GM23248 (cell line): ENCODE measurements around the gene DPT. TPM values are rescaled to one million over a fixed set of nuclear protein-coding genes. Genes with fewer than 3 reads are reported as not detected.

Experiments
- DNase-seq: peaks from one replicate; pipeline ENCODE4 v3.0.0-alpha.2; 2015
- H2AFZ ChIP-seq: fragments of 200-600 bp; sonication (generic); 2 replicates; pipeline ENCODE4 v1.6.1; 2016; ENCODE audit warnings: antibody characterized with exemption
- H3F3A ChIP-seq: fragments of 200-600 bp; sonication (generic); 2 replicates; pipeline ENCODE4 v1.6.1; 2016; ENCODE audit warnings: mild to moderate bottlenecking, antibody characterized with exemption, mixed run types; ENCODE audit not compliant: insufficient read depth
- H3K27ac ChIP-seq: fragments of 200-600 bp; sonication (generic); 2 replicates; pipeline ENCODE4 v1.5.1; 2016; ENCODE audit warnings: mild to moderate bottlenecking
- H3K27me3 ChIP-seq: fragments of 200-600 bp; sonication (generic); replicated peaks from 2 replicates; pipeline ENCODE4 v1.6.1; 2016; ENCODE audit warnings: mild to moderate bottlenecking; ENCODE audit not compliant: insufficient read depth
- H3K36me3 ChIP-seq: fragments of 200-600 bp; sonication (generic); 2 replicates; pipeline ENCODE4 v1.6.1; 2016; ENCODE audit warnings: low read depth, mild to moderate bottlenecking
- H3K4me1 ChIP-seq: fragments of 200-600 bp; sonication (generic); 2 replicates; pipeline ENCODE4 v1.6.1; 2016; ENCODE audit warnings: mild to moderate bottlenecking; ENCODE audit not compliant: insufficient read depth
- H3K4me2 ChIP-seq: fragments of 200-600 bp; sonication (generic); one replicate; pipeline ENCODE4 v1.6.1; 2016; ENCODE audit warnings: mild to moderate bottlenecking; ENCODE audit not compliant: unreplicated experiment
- H3K4me3 ChIP-seq: fragments of 200-600 bp; sonication (generic); 2 replicates; pipeline ENCODE4 v1.5.1; 2016; ENCODE audit warnings: mild to moderate bottlenecking
- H3K79me2 ChIP-seq: fragments of 200-600 bp; sonication (generic); 2 replicates; pipeline ENCODE4 v1.6.1; 2016; ENCODE audit warnings: mild to moderate bottlenecking; ENCODE audit not compliant: insufficient read depth
- H3K9ac ChIP-seq: fragments of 200-600 bp; sonication (generic); 2 replicates; pipeline ENCODE4 v1.6.1; 2016; ENCODE audit warnings: mild to moderate bottlenecking
- H3K9me2 ChIP-seq: fragments of 200-600 bp; sonication (generic); 2 replicates; pipeline ENCODE4 v1.6.1; 2016; ENCODE audit warnings: mixed run types, mild to moderate bottlenecking, moderate library complexity; ENCODE audit not compliant: insufficient read depth
- H3K9me3 ChIP-seq: fragments of 200-600 bp; sonication (generic); one replicate; pipeline ENCODE4 v1.6.1; 2017; ENCODE audit warnings: low read depth
- H4K20me1 ChIP-seq: fragments of 200-600 bp; sonication (generic); 2 replicates; pipeline ENCODE4 v1.6.0; 2016; ENCODE audit not compliant: insufficient read depth
- EZH2 ChIP-seq: fragments of 200-600 bp; sonication (generic); IDR thresholded peaks from 2 replicates; pipeline ENCODE4 v1.6.1; 2018; ENCODE audit warnings: antibody characterized with exemption, mild to moderate bottlenecking; ENCODE audit not compliant: insufficient read depth, poor library complexity, severe bottlenecking
- EZH2phosphoT487 ChIP-seq: fragments of 200-600 bp; sonication (generic); IDR thresholded peaks from 2 replicates; pipeline ENCODE4 v1.6.1; 2018; ENCODE audit warnings: antibody characterized with exemption, moderate library complexity, mild to moderate bottlenecking, low read depth; ENCODE audit not compliant: insufficient read depth
- WGBS, 2 experiments: methylation state at CpG; one replicate each; pipeline ENCODE4 v1.1.6; 2015 to 2017; ENCODE audit warnings: low lambda C conversion rate in 2 of 2, low coverage in 1 of 2; ENCODE audit errors: missing lambda C conversion rate in 2 of 2; 5-methylcytosine and 5-hydroxymethylcytosine counted together
- in situ Hi-C: fragments of 300-500 bp; cut with MboI; formaldehyde crosslinking; loops from 2 replicates; pipeline ENCODE4 v1.15.0; 2020
- polyA plus RNA-seq: library from polyadenylated mRNA; unstranded; fragments of >200 nt; fragmentation: Nextera tagmentation; extraction: Ambion mirVana; gene quantifications from 2 replicates; pipeline ENCODE4 v1.2.1, GENCODE V29; 2016
- total RNA-seq: library from RNA; depleted of rRNA; stranded (reverse); fragments of >200 nt; shearing (Covaris generic); gene quantifications from 2 replicates; pipeline ENCODE4 v1.2.3, GENCODE V29; 2014

Gene DPT
- total and polyA plus RNA-seq, 2 experiments from 2014 or later: 14.9 to 20.0 TPM

GRCh38 chr1:168755800-168756418 is 26.9 kb upstream of the DPT start:
- Histone ChIP-seq H3K36me3 (no peaks in the 10 kb centered on the region), H3F3A (no peaks in the 10 kb centered on the region), H3K4me3 (no peak overlapping the region), H3K9ac (no peak overlapping the region), H4K20me1 (no peaks in the 10 kb centered on the region), H2AFZ (no peak overlapping the region), H3K27me3 (peaks cover 4% of the 10 kb centered on the region; the same call in 1 of the 2 replicates), H3K9me3 (no peaks in the 10 kb centered on the region), H3K4me2 (no peak overlapping the region), H3K4me1 (no peaks in the 10 kb centered on the region), H3K27ac (no peak overlapping the region), H3K9me2 (no peaks in the 10 kb centered on the region), H3K79me2 (no peaks in the 10 kb centered on the region)
- in situ Hi-C loops: no loop called here
- WGBS, 2 experiments: 17% methylated on average over 5 of the region's 5 CpGs
- no peak for DNase-seq
- no peak for TF ChIP-seq EZH2phosphoT487
- no peak for TF ChIP-seq EZH2

- WGBS, 2 experiments: 57% methylated on average over 8 of the region's 8 CpGs
- no peaks in the 10 kb centered on the region for H3K79me2 ChIP-seq
- no peak overlapping the region for H3K27ac ChIP-seq
- no peak for TF ChIP-seq EZH2phosphoT487
- no peak for TF ChIP-seq EZH2
- H3K36me3 ChIP-seq: no peaks in the 10 kb centered on the region
- no peaks in the 10 kb centered on the region for H3K9me3 ChIP-seq
- H3K4me2 ChIP-seq: no peak overlapping the region
- H3K27me3 ChIP-seq: peaks cover 4% of the 10 kb centered on the region; the same call in 1 of the 2 replicates
- in situ Hi-C loops: no loop called here
- no peak overlapping the region for H2AFZ ChIP-seq
- H3F3A ChIP-seq: no peaks in the 10 kb centered on the region
- no peak for DNase-seq
- H3K4me1 ChIP-seq: no peaks in the 10 kb centered on the region
- H4K20me1 ChIP-seq: no peaks in the 10 kb centered on the region
- H3K4me3 ChIP-seq: no peak overlapping the region
- no peak overlapping the region for H3K9ac ChIP-seq
- H3K9me2 ChIP-seq: no peaks in the 10 kb centered on the region
These were observed 23.3 kb upstream of the DPT start for GRCh38 chr1:168752171-168752832.

- Histone ChIP-seq H3K4me1 (no peaks in the 10 kb centered on the region), H3K36me3 (no peaks in the 10 kb centered on the region), H3K4me3 (no peak overlapping the region), H3K27ac (no peak overlapping the region), H3K27me3 (no peaks in the 10 kb centered on the region; the same call in 1 of the 2 replicates), H2AFZ (no peak overlapping the region), H3K9me2 (no peaks in the 10 kb centered on the region), H3K4me2 (no peak overlapping the region), H3K79me2 (no peaks in the 10 kb centered on the region), H3K9ac (no peak overlapping the region), H3K9me3 (no peaks in the 10 kb centered on the region), H4K20me1 (no peaks in the 10 kb centered on the region), H3F3A (no peaks in the 10 kb centered on the region)
- in situ Hi-C loops: no loop called here
- TF ChIP-seq EZH2 (no peak), EZH2phosphoT487 (no peak)
- 31 to 33% methylated on average over 3 of the region's 3 CpGs for WGBS, 2 experiments
- no peak for DNase-seq
These were observed 22.2 kb upstream of the DPT start for GRCh38 chr1:168751195-168751650.

- in situ Hi-C loops: no loop called here
- H3K27me3 ChIP-seq: no peaks in the 10 kb centered on the region
- no peak overlapping the region for H3K9ac ChIP-seq
- no peaks in the 10 kb centered on the region for H3F3A ChIP-seq
- H3K36me3 ChIP-seq: no peaks in the 10 kb centered on the region
- no peak overlapping the region for H3K4me2 ChIP-seq
- no peaks in the 10 kb centered on the region for H3K9me3 ChIP-seq
- TF ChIP-seq EZH2phosphoT487 (no peak), EZH2 (no peak)
- no peaks in the 10 kb centered on the region for H4K20me1 ChIP-seq
- DNase-seq: no peak
- H3K79me2 ChIP-seq: no peaks in the 10 kb centered on the region
- H2AFZ ChIP-seq: no peak overlapping the region
- 60 to 66% methylated on average over 8 of the region's 8 CpGs for WGBS, 2 experiments
- H3K27ac ChIP-seq: no peak overlapping the region
- H3K9me2 ChIP-seq: no peaks in the 10 kb centered on the region
- no peak overlapping the region for H3K4me3 ChIP-seq
- H3K4me1 ChIP-seq: no peaks in the 10 kb centered on the region
These were observed 14.1 kb upstream of the DPT start for GRCh38 chr1:168742994-168743650.
